Endothelial cell of umbilical vein (primary cell): ENCODE measurements around the gene PGRMC1. TPM values are rescaled to one million over a fixed set of nuclear protein-coding genes. Genes with fewer than 3 reads are reported as not detected.
"Not testable (repeated sequence)": the region's sequence is repeated elsewhere in the genome, so short reads cannot be mapped to it uniquely, and the experiment has no call there.

Experiments used
- BruUV-seq: library from RNA; stranded (reverse); fragments of 400-500 nt; replicated peaks from 2 replicates; lab custom pipeline; 2021; lab: Mats Ljungman, UMichigan
- CTCF ChIA-PET: fragments of 300-600, 350-600 bp; sonication (Branson Sonifier 250); formaldehyde crosslinking; loops from one replicate; lab custom pipeline; 2021; ENCODE audit warnings: antibody characterized with exemption, inconsistent platforms; lab: Charles Lee
- POLR2A ChIA-PET: fragments of 300-600, 350-600 bp; sonication (Branson Sonifier 250); formaldehyde crosslinking; loops from one replicate; lab custom pipeline; 2021; ENCODE audit warnings: antibody characterized with exemption, inconsistent platforms; lab: Charles Lee
- DNase-seq: peaks from one replicate; pipeline ENCODE4 v3.0.0-alpha.2; 2011; ENCODE audit warnings: low read depth, low spot score
- FAIRE-seq: peaks from 2 replicates; lab custom pipeline; 2011; peaks lifted over from hg19 to GRCh38; lab: Jason Lieb, UNC
- H2AFZ ChIP-seq: 2 replicates; pipeline ENCODE4 v1.6.0; 2012; ENCODE audit warnings: low read depth, low read length, control low read depth, inconsistent platforms
- H3K27ac ChIP-seq: 2 replicates; pipeline ENCODE4 v1.5.1; 2011; ENCODE audit warnings: low read depth, mild to moderate bottlenecking, control low read depth, low read length, moderate library complexity; ENCODE audit not compliant: insufficient read depth
- H3K27me3 ChIP-seq, 2 experiments: 2 replicates each; pipeline versions ENCODE4 v1.6.0 to v1.6.1; 2011; ENCODE audit warnings: low read length in 2 of 2, mixed read lengths in 1 of 2; ENCODE audit not compliant: control insufficient read depth in 2 of 2, insufficient read depth in 2 of 2
- H3K36me3 ChIP-seq, 2 experiments: 2 replicates in 1 of 2; 3 replicates in 1 of 2; pipeline ENCODE4 v1.5.1; 2011; ENCODE audit warnings: low read length in 2 of 2, mild to moderate bottlenecking in 1 of 2, moderate library complexity in 1 of 2; ENCODE audit not compliant: control insufficient read depth in 2 of 2, insufficient read depth in 2 of 2; ENCODE audit errors: extremely low read depth in 1 of 2
- H3K4me1 ChIP-seq: 3 replicates; pipeline ENCODE4 v1.5.1; 2011; ENCODE audit warnings: mild to moderate bottlenecking, low read length; ENCODE audit not compliant: control insufficient read depth, insufficient read depth; ENCODE audit errors: extremely low read depth
- H3K4me2 ChIP-seq: 2 replicates; pipeline ENCODE4 v1.6.1; 2011; ENCODE audit warnings: low read length, control low read depth, mixed read lengths; ENCODE audit not compliant: insufficient read depth
- H3K4me3 ChIP-seq, 3 experiments: fragments of 200-600 bp in 1 of 3; sonication (generic), shearing (Covaris generic) in 1 of 3; replicated peaks in 1 of 3; 2 replicates each; pipeline ENCODE4 v1.5.1; 2011 to 2016; ENCODE audit warnings: control low read depth in 3 of 3, low read length in 3 of 3, mild to moderate bottlenecking in 2 of 3, inconsistent platforms in 1 of 3, low read depth in 1 of 3, moderate library complexity in 1 of 3; ENCODE audit not compliant: insufficient read depth in 1 of 3
- H3K79me2 ChIP-seq: 2 replicates; pipeline ENCODE4 v1.6.0; 2012; ENCODE audit warnings: low read length, inconsistent platforms; ENCODE audit not compliant: control insufficient read depth, insufficient read depth
- H3K9ac ChIP-seq: replicated peaks from 2 replicates; pipeline ENCODE3; 2011; ENCODE audit warnings: low read length, control low read depth; ENCODE audit not compliant: insufficient read depth; ENCODE audit errors: extremely low read depth
- H3K9me1 ChIP-seq: replicated peaks from 3 replicates; pipeline ENCODE4 v1.6.0; 2011; ENCODE audit warnings: mild to moderate bottlenecking, low read length; ENCODE audit not compliant: control insufficient read depth, insufficient read depth; ENCODE audit errors: extremely low read depth
- H3K9me3 ChIP-seq: replicated peaks from 2 replicates; pipeline ENCODE4 v1.5.1; 2012; ENCODE audit warnings: low read length, inconsistent platforms; ENCODE audit not compliant: control insufficient read depth, insufficient read depth
- H4K20me1 ChIP-seq: replicated peaks from 2 replicates; pipeline ENCODE3; 2011; ENCODE audit warnings: mild to moderate bottlenecking, low read length; ENCODE audit not compliant: control insufficient read depth, insufficient read depth; ENCODE audit errors: extremely low read depth
- POLR2A ChIP-seq: IDR thresholded peaks from 2 replicates; pipeline ENCODE4 v1.6.1; 2012; ENCODE audit warnings: low read depth, mild to moderate bottlenecking, control low read depth, low read length
- POLR2AphosphoS5 ChIP-seq: IDR thresholded peaks from 2 replicates; pipeline ENCODE4 v1.6.1; 2012; ENCODE audit warnings: low read depth, mild to moderate bottlenecking, control low read depth, low read length, moderate library complexity; ENCODE audit not compliant: insufficient read depth
- dilution Hi-C: fragments of 300-500 bp; cut with MboI; formaldehyde crosslinking; loops from one replicate; pipeline ENCODE4 v1.15.0; 2019; ENCODE audit warnings: low sequenced_read_pairs; ENCODE audit not compliant: extremely low pct_ligation_motif_present
- intact Hi-C: fragments of 100-400 bp; cut with micrococcal nuclease; formaldehyde crosslinking; loops from one replicate; pipeline ENCODE4 v1.10.0; 2022
- polyA plus RNA-seq, 4 experiments: library from polyadenylated mRNA; depleted of rRNA in 3 of 4; stranded (reverse) in 3 of 4; unstranded in 1 of 4; fragments of >200 nt; gene quantifications; 2 replicates each; pipeline versions ENCODE4 v1.2.1 to v1.2.3, GENCODE V29; 2011 to 2012; ENCODE audit warnings: missing spikeins in 1 of 4
- total RNA-seq: library from RNA; stranded (reverse); gene quantifications from 2 replicates; pipeline ENCODE4 v1.2.3, GENCODE V29; 2021

The PGRMC1 gene
- total and polyA plus RNA-seq, 2 donors (not counting 3 experiments of a cell fraction or from before 2014, with no cell fraction given) = 37.4 to 61.8 TPM

DNA sequence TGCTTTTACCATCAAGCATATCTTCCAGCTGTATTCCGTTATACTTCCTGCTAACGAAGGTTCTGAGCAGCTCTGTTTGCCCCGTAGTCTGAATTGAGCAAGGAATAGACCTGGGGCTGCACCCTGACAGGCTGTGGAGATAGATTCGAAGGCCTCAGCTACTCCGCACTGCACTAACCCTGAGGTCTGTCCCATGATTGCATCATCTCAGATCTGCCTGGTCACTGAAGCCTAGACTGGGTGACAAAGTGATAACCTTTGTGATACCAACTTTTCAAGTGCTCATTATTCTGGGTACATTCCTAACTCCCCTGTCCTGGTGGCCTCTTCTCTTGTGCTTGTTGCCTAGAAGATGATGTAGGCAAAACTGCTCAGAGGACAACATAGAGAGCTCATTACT is 29.9 kb upstream of the PGRMC1 start:
- no peaks in the 10 kb centered on the region for H3K4me1 ChIP-seq
- BruUV-seq = no TSS peak

GRCh38 chrX:119207483-119207882 is 28.6 kb upstream of the PGRMC1 start:
- H4K20me1 ChIP-seq, H3K4me2 ChIP-seq, H3K9me1 ChIP-seq, DNase-seq, H3K27ac ChIP-seq, intact Hi-C loops, H3K27me3 ChIP-seq, H3K9me3 ChIP-seq, H2AFZ ChIP-seq, POLR2A ChIA-PET, FAIRE-seq, H3K36me3 ChIP-seq, H3K79me2 ChIP-seq, BruUV-seq, dilution Hi-C loops, H3K4me3 ChIP-seq, H3K4me1 ChIP-seq, CTCF ChIA-PET, H3K9ac ChIP-seq: not testable (repeated sequence)

More for the DNA sequence above, 29.9 kb upstream of the PGRMC1 start:
- no peak overlapping the region for H3K4me3 ChIP-seq
- H3K27ac ChIP-seq = no peak overlapping the region
- no peaks in the 10 kb centered on the region for H3K36me3 ChIP-seq
- no peaks in the 10 kb centered on the region for H3K27me3 ChIP-seq
- intact Hi-C loops = no loop called here
- dilution Hi-C loops = no loop called here
- no peak overlapping the region for H3K9ac ChIP-seq
- H3K9me1 ChIP-seq = no peaks in the 10 kb centered on the region
- no peaks in the 10 kb centered on the region for H3K79me2 ChIP-seq
- no peaks in the 10 kb centered on the region for H3K9me3 ChIP-seq
- no peak overlapping the region for H3K4me2 ChIP-seq
- ChIA-PET CTCF (no interaction called here), POLR2A (interaction anchor here (0.8 kb wide), 1 partner anchor 70 kb away, joined by 5 read pairs; no protein-coding TSS in a partner anchor)
- no peak for FAIRE-seq
- DNase-seq = no peak
- H2AFZ ChIP-seq = no peak overlapping the region
- TF ChIP-seq POLR2A (no peak), POLR2AphosphoS5 (no peak)
- H4K20me1 ChIP-seq = no peaks in the 10 kb centered on the region
